Kidney (tissue), 14 donors: ENCODE results near the gene ITPR2. TPM values are rescaled to one million over a fixed set of nuclear protein-coding genes. Genes with fewer than 3 reads are reported as not detected.

Experiments
- DNase-seq, 5 donors: peaks; one replicate each; pipeline ENCODE4 v3.0.0-alpha.2; 2013 to 2020
- FAIRE-seq: peaks from 2 replicates; lab custom pipeline; 2012; peaks lifted over from hg19 to GRCh38; lab: Jason Lieb, UNC
- H3K27ac ChIP-seq, 2 donors: one replicate each; pipeline ENCODE4 v1.7.0; 2013; ENCODE audit warnings: low read depth in 2 of 2, low read length in 2 of 2, inconsistent platforms in 1 of 2
- H3K27me3 ChIP-seq: one replicate; pipeline ENCODE4 v1.7.1; 2013; ENCODE audit warnings: low read length, inconsistent platforms; ENCODE audit not compliant: control insufficient read depth, insufficient read depth
- H3K36me3 ChIP-seq, 3 donors: one replicate each; pipeline versions ENCODE4 v1.7.0 to v1.7.1; 2013; ENCODE audit warnings: low read length in 3 of 3, control low read depth in 1 of 3, inconsistent platforms in 1 of 3; ENCODE audit not compliant: insufficient read depth in 3 of 3, control insufficient read depth in 2 of 3
- H3K4me1 ChIP-seq, 3 donors: one replicate each; pipeline versions ENCODE4 v1.7.0 to v1.7.1; 2013; ENCODE audit warnings: low read length in 3 of 3, inconsistent platforms in 1 of 3, low read depth in 1 of 3; ENCODE audit not compliant: control insufficient read depth in 2 of 3, insufficient read depth in 2 of 3
- H3K4me3 ChIP-seq, 3 donors: one replicate each; pipeline versions ENCODE4 v1.7.0 to v1.8.1; 2013; ENCODE audit warnings: low read length in 3 of 3, control low read depth in 1 of 3, inconsistent platforms in 1 of 3
- H3K9ac ChIP-seq, 3 donors: one replicate each; pipeline versions ENCODE4 v1.7.0 to v1.7.1; 2013; ENCODE audit warnings: low read length in 3 of 3, control low read depth in 1 of 3, inconsistent platforms in 1 of 3
- H3K9me3 ChIP-seq, 3 donors: one replicate each; pipeline versions ENCODE4 v1.7.0 to v1.7.1; 2013; ENCODE audit warnings: low read length in 3 of 3, control low read depth in 1 of 3, inconsistent platforms in 1 of 3; ENCODE audit not compliant: control insufficient read depth in 2 of 3, insufficient read depth in 1 of 3
- CTCF ChIP-seq: IDR thresholded peaks from 3 replicates; pipeline ENCODE4 v1.5.1; 2012; ENCODE audit warnings: mild to moderate bottlenecking, moderate library complexity, borderline replicate concordance; ENCODE audit not compliant: insufficient read depth; ENCODE audit errors: extremely low read depth
- intact Hi-C: fragments of 100-400 bp; cut with DNase I; formaldehyde crosslinking; loops from one replicate; pipeline ENCODE4 v1.11.1; 2022
- polyA plus RNA-seq: library from polyadenylated mRNA; stranded (reverse); fragments of 350-450 nt; fragmentation: Illumina TruSeq; extraction: RNeasy Lipid Tissue Mini Kit (QIAGEN cat#74804); gene quantifications from one replicate; pipeline ENCODE4 v1.2.3, GENCODE V29; 2014; ENCODE audit warnings: low read depth, low replicate concordance; ENCODE audit not compliant: insufficient read depth
- total RNA-seq: library from RNA; stranded (reverse); fragmentation: NEBNext Ultra II Directional; extraction: Animal tissue kit (Norgen Biotek cat#: 25700); gene quantifications from one replicate; pipeline ENCODE4 v1.2.1, GENCODE V29; 2021
- donor health status: control.
- donor health status: control.
- donor health status: control.
- donor health status: control.
- donor health status: control.
- donor health status: DM: yes; HTN: yes; CAD: no.
- donor health status: Normal renal cell carcinoma (clear cell type).

ITPR2 gene
- total and polyA plus RNA-seq, 2 donors from 2014 or later, result 5.7 to 56.9 TPM

DNA sequence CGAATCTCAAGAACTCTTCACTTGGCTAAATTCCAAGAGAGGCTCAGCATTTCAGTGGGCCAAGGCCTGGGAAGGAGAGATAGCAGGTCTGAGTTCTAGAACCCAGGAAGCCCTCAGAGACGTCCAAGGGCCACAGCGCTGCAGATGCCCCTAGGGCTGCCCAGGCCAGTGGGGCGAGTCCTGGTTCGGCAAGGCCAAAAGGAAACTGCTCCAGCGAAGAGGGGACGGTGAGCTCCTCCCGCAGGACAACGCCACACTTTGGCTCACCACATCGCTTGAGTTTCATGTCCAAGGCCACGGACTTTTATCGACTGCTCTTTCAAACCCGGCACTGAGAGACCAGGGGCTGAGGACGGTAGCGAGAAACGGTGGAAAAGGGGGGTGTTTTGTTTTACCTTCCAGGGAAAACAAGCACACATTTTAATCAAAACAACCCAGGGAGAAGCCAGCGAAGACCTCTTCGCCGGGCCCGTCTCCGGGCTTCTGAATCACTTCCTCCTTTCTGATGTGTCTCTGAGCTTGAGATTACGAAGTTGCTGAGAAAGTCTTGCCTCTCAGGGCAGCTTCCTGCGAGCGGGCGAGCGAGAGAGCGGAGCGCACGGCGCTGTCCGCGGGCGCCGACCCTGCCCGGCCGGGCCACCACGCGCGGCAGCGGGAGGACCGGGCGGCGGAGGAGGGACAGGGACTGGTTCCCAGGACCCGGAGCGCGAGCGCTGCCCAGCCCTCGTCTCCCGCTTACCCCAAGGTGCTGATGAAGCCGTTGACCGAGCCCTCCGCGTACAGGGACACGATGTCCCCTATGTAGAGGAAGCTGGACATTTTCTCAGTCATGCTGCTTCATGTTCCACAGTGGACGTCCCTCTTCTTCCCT, 808 bp downstream of the ITPR2 start:
- no peaks in the 10 kb centered on the region for H3K9me3 ChIP-seq
- peaks cover 2 to 7% (median 5%) of the 10 kb centered on the region in 3 donors for H3K4me1 ChIP-seq
- DNase-seq, result peak; percentile 61 to 88 (median 79)
- peak overlapping the region; percentile 87 to 95 (median 92) for H3K4me3 ChIP-seq
- no peaks in the 10 kb centered on the region for H3K36me3 ChIP-seq
- peak overlapping the region; percentile 86 to 97 for H3K27ac ChIP-seq
- peak overlapping the region; percentile 87 to 97 (median 95) for H3K9ac ChIP-seq
- no peak for FAIRE-seq
- no peaks in the 10 kb centered on the region for H3K27me3 ChIP-seq
- TF ChIP-seq CTCF, result no peak
- intact Hi-C loops, result no loop called here

DNA sequence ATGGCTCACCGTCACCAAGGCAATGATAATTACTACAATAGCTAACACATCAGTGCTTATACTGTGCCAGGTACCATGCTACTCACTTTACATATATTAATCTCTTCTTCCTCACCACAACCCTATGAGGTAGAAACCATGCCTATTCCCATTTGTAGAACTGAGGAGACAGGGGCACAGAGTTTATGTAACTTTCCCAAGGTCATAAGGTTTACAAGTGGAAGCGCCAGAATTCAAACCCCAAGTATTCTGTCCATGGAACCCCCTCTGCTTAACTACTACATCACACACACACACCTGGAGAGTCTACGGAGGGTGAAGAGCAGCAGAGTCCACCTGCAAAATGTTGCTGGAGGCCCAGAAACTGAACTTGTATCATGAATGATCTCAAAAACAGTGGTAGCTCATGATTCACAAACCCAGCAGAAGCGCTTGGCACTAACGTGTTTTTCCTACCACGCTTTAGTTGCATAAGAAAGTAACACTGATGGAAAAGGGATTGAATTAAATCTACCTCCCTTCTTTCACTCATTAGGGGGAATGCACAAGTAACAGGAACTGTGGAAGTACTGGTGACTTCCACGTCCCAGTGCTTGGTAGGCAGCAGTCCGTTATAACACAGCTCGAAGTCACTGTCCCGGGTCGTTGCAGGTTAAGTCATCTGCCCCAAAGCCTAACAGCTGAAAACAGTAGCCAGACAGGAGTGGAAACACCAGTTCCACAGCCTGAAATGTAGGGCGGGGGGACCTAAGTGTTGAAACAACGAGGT, 2.0 kb downstream of the ITPR2 start:
- TF ChIP-seq CTCF, result no peak
- Histone ChIP-seq H3K4me3 (peak overlapping the region in 2 of 3 donors; percentile 64 to 76), H3K27me3 (no peaks in the 10 kb centered on the region), H3K9me3 (no peaks in the 10 kb centered on the region), H3K36me3 (no peaks in the 10 kb centered on the region), H3K4me1 (peaks cover 2 to 7% (median 5%) of the 10 kb centered on the region in 3 donors), H3K9ac (peak overlapping the region in 1 of 3 donors; percentile 44), H3K27ac (peak overlapping the region; percentile 33 to 44)
- DNase-seq (no peak), FAIRE-seq (no peak)
- intact Hi-C loops, result no loop called here

DNA sequence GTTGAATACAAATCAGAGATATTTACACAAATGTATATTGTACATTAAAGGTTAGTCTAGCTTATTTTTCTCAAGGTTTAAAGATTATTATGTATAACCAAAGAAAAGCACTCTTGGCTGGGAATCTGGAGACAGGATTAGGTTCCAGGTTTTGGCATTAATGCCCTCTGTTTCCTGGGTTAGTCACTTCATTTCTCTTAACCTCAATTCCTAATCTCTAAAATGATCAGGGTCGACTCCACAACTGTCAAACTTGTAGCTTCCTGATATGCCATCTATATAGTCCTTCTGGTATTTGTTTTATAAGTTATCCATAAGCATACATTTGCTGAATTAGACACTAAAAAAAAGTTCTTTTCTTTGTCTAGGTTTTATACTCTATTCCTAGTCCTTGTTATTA, 2.6 kb downstream of the ITPR2 start:
- Histone ChIP-seq H3K4me3 (peak overlapping the region in 2 of 3 donors; percentile 64 to 76), H3K9ac (peak overlapping the region in 1 of 3 donors; percentile 44), H3K27ac (peak overlapping the region in 1 of 2 donors; percentile 44), H3K9me3 (no peaks in the 10 kb centered on the region), H3K36me3 (no peaks in the 10 kb centered on the region), H3K4me1 (peaks cover 2 to 7% (median 5%) of the 10 kb centered on the region in 3 donors), H3K27me3 (no peaks in the 10 kb centered on the region)
- intact Hi-C loops, result no loop called here
- no peak for DNase-seq
- TF ChIP-seq CTCF, result no peak
- no peak for FAIRE-seq
